HG02798 (cell line): Measurements from ENCODE around the gene MAFG.

Source experiments
- ATAC-seq: cut with Tn5 transposase; IDR thresholded peaks from one replicate; pipeline ENCODE4 v1.9.1; 2021; ENCODE audit warnings: mild to moderate bottlenecking; ENCODE audit not compliant: unreplicated experiment, poor library complexity

The MAFG gene

DNA sequence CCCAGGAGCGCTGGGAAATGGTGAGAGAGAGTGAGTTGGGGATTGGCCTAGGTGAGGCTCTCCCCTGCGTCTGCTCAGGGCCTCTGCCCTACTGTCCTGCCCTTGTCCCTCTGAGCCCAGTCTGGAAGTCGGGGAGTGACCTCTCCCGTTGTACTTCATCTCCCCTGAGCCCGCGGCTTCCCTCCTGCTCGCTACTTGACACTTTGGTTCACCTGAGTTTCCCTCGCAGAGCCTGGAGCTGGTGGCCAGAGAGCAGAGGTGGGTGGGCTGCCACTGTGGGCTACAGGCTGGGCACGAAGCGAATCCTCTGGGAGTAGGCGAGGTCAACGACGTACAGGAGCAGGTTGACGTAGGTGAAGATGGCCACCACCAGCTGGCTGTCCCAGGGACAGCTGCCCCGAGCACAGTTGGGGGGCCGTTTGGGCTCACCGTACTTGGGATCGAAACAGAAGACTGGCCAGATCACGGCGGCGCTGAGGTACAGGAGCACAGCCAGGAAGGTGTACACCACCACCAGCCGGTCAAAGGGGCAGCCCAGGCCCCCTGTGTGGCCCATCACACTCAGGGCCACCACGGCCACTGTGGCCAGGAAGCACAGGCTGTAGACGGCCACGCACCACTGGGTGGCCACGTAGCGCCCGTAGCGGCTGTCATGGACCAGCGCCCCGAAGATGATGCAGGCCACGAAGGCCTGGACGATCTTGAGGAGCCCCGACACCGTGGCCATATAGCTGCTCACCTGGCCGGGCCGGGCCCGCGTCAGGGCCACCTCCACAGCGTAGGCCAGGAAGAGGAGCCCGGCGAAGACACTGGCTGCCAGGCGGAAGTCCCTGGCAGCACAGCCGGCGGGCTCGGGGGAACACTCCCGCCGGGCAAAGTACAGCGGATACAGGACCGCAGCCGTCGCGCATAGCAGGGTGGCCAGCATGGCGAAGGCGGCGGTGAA is 13.3 kb upstream of the MAFG start:
- no peak for ATAC-seq

DNA sequence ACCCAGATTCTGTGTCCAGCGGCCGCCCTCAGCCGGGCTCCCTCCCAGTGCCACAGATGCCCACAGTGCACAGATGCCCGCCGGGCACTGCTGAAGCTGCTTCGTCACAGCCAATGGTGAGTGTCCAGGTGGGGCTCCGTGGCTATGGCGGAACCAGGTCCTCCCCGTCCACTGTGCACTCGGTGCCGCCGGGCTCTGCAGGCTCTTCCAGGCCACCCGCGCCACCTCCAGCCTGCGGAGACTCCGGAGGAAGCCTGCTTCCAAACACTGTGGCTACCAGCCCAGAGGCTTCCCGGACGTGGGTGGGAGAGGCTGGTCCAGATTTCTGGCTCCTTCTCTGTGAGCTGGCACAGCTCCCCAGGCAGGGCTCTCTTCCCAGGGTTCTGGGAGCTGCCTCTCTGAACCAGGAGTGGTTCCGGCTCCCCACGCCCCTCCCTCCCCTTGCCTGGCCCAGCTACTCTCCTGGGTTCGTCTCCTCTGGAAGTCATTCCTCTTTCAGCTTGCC is 12.4 kb upstream of the MAFG start:
- no peak for ATAC-seq

DNA sequence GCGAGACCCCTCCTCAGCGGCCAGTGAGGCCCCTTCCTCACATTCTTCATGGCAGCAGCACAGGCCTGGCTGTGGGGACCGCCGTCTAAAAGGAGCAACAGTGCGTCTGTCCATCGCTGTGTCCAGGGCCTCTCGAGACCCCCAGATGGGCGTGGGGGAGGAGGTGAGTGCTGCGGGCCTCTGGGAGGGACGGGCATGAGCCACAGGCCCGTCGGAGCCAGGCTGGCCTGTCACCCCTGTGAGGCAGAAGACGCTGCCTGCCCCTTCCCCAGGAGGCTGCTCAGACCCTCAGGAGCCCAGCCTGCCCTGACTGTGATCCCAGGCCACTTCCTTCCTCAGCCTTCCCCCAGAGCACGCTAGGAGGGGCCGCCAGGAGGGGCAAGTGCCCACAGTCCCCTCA is 11.7 kb upstream of the MAFG start:
- ATAC-seq: no peak

DNA sequence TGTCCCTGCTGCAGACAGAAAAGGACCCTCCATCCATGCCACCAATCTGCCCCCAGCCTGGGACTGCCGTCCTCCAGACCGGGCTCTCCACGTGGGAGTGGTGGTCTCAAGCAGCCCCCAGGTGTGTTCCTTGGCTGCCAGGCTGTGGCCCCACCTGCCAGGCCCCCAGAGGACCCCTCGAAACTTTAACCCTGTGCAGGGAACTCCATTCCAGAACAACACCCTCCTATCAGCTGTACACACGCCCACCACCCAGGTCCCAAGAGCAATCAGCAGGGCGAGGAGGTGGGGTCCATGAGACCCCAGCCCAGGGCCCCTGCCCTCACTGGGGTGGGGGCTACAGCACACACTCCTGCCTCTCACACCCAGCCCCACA is 8.2 kb upstream of the MAFG start:
- ATAC-seq: no peak

DNA sequence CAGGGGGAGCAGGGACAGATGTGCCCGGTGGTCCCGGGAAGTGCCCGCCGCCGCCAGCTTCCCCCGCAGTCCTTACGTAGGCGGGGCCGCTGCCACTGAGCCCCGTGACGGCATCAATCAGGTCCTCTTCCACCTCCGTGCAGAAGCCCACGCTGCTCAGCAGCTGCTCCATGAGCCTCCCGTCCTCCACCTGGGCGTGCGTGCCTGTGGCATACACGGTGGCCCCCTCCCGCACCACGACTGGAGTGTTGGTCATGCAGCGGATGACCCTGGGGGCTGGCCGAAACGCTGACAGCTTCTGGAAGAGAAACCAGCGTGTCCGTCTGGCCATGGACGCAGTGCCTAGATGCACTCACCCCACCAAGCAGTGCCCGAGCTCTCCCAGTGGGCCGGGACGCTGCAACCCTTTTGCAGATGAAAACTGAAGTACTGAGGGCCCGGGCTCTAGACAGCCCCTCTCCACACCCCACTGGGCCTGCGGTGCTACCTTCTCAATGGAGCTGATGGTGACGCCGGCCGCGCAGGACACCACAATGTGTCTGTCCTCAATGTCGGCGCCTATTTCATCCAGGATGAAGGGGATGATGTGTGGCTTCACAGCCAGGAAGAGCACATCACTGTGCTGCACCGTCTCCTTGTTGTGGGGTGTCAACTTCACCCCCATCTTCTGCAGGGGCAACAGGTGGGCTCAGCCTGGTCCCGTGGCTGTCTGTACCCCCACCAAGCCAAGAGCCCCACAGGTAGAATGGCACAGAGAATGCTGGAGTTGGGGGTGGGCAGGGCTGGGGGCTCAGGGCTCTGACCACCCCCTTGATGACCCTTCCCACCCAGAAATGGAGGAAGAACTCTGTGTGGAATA is 7.5 kb upstream of the MAFG start:
- no peak for ATAC-seq

DNA sequence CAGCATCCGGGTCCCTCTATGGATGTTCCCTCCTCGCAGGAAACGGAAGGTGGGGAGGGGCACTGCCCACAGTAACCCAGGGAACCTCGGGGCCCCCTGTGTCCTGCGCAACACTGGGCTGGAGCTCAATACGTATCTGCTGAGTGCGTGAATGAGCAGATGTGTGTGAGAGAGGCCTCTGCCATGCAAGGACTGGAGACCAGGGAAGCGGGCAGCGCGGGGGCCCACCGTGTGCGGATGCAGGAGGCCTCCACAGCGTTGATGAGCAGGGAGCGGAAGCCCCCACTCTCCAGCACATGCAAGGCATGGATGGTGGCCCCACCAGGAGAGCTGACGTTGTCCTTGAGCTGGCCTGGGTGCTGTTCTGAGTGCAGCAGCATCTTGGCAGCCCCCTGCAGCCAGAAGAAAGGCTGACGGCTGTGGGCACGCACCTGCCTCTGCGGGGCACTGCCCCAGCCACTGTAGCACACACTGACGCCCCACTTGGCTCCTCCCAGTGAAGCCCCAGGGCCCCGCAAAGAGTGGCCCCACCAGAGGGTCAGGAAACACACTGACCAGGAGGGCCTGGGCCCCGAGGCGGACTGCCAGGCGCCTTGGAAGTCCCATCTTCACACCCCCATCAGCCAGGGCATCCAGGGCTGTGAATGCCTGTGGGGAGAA is 6.7 kb upstream of the MAFG start:
- no peak for ATAC-seq

DNA sequence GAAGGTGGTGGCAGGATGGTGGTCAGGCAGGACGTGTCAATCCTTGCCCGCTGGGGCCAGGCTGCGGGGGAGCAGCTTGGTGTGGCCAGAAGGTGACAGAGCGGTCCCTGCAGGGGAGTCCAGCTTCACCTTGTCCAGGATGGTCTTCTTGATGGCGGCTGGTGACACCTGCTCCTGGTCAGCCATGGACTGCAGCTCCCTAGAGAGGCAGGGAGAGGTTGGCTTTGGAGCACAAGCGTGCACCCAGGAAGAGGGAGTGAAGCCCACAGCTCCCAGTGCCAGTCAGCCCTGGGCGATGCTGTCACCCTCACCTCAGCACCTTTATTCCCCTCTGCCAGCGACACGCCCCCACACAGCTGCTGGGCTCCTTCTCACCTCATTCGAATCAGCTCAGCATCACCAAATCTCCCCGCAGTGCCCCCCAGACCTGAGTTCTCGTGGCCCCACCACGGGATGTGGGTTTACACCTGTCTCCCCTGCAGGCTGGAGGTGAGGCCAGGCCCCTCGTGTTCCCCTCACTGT is 5.7 kb upstream of the MAFG start:
- ATAC-seq: no peak

DNA sequence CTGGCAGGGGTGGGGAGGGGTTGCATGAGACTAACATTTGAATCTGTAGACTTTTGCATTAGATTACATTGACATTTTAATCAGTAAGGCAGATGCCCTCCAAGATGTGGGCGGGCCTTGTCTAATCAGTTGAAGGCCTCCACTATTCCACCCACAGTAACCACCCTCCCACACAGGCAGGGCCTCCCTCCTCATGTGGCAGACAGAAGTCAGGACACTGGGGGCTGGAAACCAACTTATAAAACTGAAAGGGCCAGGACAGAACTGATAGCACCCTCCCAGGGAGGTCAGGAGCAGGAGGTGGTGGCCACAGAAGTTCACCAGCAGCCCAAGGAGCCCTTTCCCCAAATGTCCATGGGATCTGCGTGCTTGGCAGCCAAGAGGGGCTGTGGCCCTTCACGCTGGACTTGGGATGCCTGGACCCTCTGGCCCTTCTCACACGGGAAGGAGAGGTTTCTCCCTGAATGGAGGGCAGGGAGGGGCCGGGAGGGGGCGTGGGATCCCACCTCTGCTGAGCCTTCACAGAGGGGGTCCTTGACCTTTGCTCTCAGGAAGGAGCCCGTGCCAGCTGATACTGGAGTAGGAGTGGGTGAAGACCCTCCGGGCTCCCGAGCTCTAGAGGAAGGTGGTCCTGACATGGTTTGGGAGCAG is 4.9 kb upstream of the MAFG start:
- ATAC-seq: no peak

DNA sequence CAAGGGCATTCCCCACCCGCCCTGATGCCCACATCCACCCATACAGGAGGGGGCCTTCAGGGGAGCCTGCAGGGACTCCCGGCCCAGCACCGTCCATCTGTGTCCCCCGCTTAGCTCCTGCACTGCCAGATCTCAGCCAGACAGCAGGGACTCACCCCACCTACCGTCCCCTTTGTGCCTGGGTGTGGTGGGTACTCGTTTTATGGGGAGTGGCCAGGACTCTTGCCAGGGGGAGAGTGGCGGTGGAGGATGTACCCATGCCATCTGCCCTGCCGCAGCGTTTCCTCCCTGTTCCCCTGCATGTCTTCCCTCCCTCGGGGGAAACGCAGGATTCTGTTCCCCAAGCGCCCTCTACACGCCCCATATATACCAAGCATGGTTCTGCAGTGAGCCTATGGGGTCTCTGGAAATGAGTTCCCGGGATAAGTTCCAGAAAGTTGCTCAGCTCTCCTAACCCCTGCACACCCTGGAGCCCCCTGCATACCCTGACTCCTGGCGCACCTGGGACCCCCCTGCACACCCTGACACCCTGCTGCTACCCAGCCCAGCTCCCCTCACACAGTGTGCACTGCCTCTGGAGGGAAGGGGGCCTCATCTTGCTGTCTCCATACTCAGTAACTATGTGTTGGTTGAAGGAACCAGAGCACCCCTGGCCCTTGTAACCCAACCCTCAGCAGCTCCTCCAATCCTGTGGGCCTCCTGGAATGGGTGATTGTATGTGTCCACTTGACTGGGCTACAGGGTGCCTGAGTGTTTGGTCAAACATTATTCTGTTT is 4.2 kb upstream of the MAFG start:
- no peak for ATAC-seq

DNA sequence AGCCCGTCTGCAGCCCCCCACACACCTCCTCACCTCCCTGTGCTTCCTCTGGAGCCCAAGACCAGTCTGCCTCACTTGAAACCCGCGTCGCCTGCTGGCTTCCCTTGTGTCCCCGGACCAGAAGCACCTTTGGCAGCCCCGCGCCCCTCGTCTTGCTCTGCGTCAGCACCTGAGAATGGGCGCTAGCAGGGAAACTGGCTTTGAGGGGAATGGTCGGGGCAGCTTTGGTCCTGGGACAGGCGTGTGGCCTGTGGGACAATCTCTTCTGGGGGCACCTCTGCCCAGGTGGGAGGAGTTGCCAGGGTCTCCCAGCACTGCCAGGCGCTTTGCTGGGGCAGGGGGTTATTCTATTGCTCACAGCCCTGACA is 3.6 kb upstream of the MAFG start:
- no peak for ATAC-seq

DNA sequence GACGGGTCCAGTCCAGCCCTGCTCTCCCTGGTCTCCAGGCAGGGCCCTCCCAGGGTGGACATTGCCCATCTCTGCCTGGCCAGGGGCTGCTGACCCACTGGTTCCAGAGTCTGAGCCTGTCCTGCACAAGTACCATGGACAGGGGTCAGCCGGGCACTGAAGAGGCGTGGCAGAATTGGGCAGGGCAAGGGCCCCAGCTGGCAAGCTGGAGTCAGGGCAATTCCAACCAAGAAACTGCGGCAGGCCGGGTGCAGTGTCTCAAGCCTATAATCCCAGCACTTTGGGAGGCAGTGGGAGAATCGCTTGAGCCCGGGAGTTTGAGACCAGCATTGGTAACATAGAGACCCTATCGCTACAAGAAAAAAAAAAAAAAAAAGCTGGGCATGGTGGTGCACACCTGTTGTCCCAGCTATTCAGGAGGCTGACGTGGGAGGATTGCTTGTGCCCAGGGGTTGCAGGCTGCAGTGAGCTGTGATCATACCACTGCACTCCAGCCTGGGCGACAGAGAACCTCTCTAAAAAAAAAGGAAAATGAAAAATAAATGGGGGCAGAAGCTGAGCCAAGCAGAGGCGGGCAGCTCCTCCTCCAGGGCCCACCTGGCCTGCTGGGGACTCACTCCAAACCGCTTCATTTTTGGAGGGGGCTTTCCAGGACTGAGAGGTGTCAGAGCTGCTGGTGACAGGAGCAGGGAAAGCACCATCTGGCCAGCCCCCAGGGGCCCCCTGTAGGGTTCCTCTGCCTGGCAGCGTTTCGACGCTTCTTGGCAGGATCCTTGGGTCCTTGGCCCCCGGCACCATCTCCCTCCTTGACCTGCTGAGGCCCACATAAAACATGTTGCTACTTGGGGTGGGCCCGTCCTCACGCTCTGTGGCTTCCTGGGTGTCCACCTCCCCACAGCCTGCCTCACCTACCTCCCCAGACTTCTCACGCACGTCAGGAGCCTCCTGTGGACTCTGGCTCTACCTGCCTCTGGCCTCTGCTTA is 2.9 kb upstream of the MAFG start:
- ATAC-seq: no peak

DNA sequence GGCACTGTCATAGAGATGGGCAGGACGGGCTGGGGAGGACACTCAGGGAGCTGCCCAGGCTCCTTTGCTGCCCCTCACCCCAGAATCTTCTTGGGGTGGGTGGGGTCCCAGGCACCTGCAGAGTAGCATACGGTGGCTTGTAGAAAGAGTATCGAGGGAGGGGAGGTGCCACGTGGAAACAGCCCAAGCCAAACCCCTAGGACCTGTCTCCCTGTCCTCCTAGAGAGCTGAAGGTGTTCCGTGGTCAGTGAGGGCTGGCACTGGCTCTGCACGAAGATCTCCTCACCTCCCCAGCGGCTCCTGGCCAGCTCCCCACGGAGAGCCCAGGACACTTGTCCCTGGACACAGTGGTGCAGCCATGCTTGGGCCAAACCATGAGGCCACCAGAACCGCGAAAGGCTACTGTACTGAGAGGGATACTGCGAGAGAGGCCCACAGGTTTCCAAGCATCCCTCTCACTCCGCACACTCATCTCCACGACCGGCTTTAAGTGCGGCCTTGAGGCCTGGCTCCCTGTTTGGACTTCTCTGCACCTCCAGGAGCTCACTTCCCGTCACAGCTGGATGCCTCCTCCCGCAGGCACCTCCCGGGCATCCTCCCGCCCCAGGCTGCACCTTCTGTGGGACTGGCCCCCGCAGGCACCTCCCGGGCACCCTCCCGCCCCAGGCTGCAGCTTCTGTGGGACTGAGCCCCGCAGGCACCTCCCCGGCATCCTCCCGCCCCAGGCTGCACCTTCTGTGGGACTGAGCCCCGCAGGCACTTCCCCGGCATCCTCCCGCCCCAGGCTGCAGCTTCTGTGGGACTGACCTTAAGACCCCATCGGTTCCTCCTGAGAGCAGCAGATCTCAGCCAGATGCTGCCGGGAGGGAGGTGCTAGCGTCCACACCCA is 2.0 kb upstream of the MAFG start:
- no peak for ATAC-seq

DNA sequence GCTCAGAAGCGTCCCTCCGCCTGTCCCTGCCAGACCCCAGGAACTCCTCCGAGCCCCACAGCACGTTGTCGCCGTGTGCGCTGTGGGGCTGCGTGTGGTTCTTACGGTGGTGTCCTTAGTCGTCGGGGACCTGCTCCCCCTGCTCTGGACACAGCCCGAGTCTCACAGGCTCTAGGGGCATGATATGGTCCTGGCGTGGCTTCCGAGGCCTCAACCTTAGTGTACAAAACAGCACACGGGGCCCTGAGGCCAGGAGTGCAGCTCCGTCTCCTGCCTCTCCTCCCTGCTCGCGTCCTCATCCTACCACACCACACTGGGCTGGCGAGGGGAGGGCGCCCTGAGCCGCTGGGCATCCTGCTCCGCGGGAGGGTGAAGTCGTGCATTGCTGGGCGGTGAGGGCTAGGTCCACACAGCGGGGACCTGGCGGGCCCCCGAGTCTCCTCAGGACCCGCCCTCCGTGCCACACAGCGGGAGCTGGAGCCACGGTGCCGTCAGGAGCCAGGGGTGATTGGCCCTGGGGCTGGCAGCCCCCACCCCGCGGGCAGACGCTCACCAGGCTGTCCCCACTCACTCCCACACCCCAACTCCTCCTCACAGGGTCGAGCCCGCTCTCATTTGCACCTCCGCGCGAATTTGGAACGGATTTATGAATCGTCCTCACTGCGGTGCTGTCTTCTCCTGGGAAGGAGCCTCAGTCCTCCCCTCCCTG is 1.2 kb upstream of the MAFG start:
- no peak for ATAC-seq

DNA sequence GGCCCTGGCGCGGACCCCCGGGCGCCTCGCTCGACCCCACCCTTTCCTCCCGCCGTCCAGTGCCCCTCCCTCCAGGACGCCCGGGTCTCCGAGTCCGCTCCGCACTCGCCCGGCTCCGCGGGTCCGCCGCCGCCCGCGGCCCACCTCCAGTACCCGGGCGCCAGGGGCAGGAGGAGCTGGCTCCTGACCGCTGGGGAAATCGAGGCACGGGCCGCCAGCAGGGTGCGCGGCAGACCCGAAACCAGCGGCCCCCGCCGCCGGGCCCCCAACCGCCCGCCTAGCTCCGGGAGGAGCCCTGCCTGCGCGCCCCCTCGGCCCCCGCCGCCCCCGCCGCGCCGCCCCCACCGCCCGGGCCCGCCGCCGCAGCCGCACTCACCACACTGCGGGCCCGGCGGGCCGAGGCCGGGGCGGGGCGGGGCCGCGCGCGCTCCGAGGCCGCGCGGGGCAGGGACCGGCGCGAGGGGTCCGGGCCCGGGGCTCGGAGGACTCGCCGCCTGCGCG is 333 bp downstream of the MAFG start:
- peak; percentile 11 for ATAC-seq

DNA sequence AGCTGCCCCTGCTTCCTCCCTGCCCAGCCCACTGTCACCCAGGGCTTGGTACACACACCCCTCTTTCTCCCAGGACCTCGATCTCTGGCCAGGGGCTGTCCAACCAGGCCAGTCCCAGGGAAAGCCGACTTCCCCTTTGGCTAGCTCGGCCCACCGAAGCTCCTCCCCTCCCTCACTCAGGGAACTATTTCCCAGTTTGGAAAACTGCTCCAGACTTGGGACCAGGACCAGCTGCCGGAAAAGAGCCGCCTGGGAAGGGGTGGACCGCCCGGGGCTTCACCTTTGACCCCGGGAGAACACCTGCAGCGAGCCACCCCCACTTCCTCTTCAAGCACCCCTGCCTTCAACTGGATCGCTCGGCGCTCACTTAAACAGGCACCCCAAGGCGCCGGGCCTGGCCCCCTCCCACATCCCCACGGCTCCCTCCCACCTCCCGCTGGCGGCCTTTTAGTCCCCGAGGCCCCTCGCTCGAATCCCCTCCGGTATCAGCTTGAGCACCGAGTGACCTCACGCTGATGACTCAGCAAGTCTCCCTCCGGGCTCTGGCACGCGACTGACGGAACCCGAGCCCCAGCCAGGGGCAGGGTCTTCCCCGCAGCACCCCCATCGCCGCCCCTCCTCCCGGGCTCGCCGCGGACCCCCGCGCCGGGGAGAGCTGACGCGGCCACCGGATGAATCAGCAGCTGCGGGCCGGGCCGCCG is 934 bp downstream of the MAFG start:
- peak; percentile 23 for ATAC-seq
